HG03469 (cell line): Measurements from ENCODE around the gene AKAP6.

Experiments used
- ATAC-seq: cut with Tn5 transposase; IDR thresholded peaks from one replicate; pipeline ENCODE4 v1.9.1; 2021; ENCODE audit warnings: mild to moderate bottlenecking, moderate library complexity, moderate number of reproducible peaks; ENCODE audit not compliant: unreplicated experiment

AKAP6 gene

DNA sequence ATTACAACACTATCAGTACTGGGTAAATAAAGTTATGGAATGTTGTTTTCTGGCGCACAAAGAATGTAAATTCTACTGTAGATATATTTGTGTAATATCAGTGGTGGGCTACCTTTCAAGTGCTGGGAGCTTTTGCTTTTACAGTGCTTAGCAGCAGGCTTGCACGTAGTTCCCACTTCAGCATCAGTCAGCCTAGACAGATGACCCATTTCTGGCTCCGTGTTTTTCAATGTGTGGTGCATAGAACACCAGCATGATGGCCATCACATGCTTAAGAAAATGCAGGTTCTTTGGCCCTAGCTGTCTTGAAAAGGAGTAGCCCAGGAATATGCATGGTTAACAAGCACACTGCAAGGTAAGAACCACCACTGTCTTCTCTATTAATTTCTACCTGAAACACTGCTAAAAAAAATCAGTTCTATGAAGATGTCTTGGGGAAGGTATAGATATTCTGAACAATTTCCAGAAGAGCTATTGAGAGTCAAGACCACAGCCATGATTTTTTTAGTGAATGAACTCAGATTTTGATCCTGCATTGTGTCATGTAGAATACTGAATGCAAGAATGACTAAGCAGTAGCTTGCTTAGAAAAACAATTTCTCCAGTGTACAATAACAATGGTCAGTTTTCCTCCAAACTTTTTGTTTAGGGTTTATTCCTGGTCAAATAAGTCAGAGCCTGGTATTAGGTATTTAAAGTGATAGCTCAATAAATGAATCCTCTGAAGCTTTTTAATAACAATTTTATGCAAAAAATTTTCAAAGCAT lies 195.7 kb downstream of the AKAP6 start:
- ATAC-seq: no peak

DNA sequence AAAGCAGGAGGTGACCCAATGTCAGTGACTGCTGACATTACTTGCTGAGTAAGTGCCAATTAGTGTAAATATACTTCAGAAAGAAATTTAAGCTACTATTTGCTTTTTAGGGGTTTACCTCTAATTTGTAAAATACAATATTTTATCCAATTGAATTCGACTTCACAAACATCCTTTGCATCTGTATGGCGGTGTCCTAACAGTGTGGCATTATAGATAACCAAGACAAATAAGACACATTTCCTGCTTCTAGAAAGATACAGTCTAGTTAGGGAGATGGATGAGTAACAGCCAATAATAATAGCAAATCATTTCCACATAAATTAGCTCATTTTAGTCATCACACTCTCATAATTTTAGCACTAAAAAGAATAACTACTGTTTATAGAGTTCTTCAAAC lies 196.5 kb downstream of the AKAP6 start:
- ATAC-seq: no peak

DNA sequence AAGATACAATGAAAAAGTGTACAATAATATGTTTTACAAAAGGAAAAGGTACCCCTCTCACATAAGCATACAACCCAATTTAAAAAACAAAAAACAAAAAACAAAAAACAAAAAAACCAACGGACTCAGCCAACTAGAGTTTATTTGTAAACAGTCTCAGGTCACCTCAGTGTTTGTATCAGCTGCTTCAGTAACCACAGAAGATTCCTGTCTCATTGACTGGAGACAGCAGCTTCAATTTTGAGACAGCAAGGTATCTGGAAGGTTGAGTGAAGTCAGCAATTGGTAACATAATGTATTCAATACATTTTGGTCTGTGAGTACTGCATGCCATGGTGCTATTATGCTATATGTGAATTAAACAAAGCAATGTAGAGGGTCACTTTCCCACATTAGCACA lies 201.7 kb downstream of the AKAP6 start:
- ATAC-seq: no peak

DNA sequence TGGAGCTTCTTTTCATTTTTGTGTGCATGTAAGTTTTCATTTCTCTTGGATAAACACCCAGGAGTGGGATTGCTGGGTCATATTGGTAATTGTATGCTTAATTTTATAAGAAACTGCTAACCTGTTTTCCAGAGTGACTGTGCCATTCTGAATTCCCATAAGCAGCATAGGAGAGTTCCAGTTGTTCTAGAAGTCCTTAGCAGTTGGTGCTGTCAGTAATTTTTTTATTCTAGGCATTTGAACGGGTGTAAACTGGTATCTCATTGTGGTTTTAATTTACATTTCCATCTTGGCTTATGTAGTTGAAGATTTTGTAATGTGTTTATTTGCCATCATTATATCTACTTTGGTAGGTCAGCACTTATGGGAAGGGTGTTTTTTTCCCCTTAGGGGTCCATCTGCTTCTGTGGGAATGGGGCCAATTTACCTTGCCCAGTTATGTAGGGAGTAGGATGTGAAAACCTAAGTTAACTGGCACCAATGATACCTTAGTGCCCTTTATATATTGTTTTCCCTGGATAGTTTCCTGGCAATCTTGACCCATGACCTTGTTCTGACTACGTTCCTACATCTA lies 202.9 kb downstream of the AKAP6 start:
- ATAC-seq: no peak

GRCh38 chr14:32534145-32534544 lies 205.0 kb downstream of the AKAP6 start:
- no peak for ATAC-seq

DNA sequence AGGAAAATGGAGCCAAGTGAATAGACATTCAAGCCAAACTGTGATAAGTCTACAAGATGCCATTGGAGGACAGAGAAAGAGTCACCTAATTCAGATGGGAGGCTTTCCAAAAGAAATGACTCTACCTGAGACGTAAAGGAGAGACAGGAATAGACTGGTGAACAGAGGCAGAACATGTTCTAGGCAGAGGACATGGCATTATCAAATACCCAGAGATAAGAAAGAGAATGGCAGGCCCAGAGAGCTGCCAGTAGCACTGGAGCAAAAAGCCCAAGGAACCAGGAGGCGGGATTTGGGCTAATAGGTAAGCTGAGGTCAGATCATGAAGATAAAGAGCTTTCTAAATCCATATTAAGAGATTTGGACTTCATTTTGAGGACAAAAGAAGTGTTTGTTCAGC lies 207.1 kb downstream of the AKAP6 start:
- no peak for ATAC-seq

DNA sequence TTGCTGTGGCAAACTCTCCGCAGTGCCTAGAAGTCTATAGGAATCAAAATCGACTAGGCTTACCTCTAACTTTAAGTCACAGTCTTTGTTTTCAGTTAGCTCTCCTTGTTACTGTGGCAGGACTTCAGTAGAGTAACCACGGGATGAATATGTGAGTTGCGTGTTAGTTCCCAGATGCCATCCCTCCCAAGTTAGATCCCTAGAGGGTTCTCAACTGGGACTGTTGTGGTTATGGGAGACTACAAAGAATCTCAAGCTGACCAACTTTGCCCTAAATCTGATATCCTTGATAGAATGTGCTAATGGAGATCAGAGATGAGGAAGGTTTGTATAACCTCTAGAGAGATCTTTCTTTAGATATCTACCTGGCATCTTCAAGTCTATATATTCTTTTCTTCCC lies 208.1 kb downstream of the AKAP6 start:
- no peak for ATAC-seq

- ATAC-seq: no peak
These were observed 213.4 kb downstream of the AKAP6 start for GRCh38 chr14:32542507-32542906.

DNA sequence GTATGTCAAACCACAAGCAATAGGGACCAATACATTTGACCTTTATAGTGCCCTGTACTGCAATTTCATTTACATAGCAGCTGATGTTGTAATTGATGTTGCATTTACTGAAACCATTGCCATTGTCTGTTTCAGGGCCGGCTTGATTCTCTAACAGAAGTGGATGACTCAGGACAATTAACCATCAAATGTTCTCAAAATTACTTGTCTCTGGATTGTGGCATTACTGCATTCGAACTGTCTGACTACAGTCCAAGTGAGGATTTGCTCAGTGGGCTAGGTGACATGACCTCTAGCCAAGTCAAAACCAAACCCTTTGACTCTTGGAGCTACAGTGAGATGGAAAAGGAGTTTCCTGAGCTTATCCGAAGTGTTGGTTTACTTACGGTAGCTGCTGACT lies 216.0 kb downstream of the AKAP6 start:
- no peak for ATAC-seq

DNA sequence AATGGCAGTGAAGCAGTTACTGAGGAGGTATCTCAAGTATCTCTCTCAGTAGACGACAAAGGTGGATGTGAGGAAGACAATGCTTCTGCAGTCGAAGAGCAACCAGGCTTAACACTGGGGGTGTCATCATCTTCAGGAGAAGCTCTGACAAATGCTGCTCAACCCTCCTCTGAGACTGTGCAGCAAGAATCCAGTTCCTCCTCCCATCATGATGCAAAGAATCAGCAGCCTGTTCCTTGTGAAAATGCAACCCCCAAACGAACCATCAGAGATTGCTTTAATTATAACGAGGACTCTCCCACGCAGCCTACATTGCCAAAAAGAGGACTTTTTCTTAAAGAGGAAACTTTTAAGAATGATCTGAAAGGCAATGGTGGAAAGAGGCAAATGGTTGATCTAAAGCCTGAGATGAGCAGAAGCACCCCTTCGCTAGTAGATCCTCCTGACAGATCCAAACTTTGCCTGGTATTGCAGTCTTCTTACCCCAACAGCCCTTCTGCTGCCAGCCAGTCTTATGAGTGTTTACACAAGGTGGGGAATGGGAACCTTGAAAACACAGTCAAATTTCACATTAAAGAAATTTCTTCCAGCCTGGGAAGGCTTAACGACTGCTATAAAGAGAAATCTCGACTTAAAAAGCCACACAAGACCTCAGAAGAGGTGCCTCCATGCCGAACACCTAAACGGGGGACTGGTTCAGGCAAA lies 216.6 kb downstream of the AKAP6 start:
- no peak for ATAC-seq

GRCh38 chr14:32546246-32546645 lies 217.1 kb downstream of the AKAP6 start:
- ATAC-seq: no peak

- ATAC-seq: no peak
These were observed 223.7 kb downstream of the AKAP6 start for GRCh38 chr14:32552766-32553165.

DNA sequence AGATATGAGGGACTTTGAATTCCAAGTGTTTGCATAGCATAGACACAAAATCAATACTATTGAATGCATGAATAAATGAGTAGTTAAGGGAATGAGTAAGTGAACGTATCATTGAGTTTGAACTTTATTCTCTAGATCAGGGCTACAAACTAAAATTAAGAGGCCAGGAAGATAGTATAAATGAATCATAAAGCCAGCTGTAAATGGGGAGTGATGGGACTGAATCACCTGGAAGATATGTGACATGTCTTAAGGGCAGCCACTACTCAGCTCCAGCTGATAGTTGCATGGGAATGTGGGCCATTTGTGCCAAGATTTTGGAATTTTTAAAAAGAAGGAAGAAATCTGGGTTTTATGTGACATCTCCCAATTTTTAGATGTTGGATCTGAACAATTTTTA lies 229.9 kb downstream of the AKAP6 start:
- ATAC-seq: no peak

GRCh38 chr14:32559590-32559989 lies 230.5 kb downstream of the AKAP6 start:
- no peak for ATAC-seq

- peak; percentile 68 for ATAC-seq
These were observed 231.2 kb downstream of the AKAP6 start for GRCh38 chr14:32560209-32560857.

- no peak for ATAC-seq
These were observed 232.4 kb downstream of the AKAP6 start for GRCh38 chr14:32561520-32561919.

DNA sequence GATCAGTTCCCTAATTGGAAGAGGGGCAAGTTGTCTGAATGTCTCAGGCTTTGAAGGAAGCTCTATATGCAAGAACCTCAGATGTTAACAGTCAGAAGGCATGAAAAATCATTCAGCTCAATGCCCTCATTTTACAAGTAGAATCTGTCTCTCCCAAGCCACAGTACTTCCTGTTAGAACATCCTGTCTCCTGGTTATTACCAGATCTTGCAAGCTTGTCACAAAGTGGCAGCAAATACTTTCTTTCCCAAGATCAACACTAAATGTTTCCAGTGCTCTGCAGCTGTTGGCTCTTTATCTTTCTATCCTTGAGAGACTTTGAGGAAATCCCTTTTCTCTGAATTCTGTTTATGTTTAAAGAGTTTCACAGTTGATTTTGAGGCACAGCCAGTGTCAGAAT lies 235.5 kb downstream of the AKAP6 start:
- ATAC-seq: no peak

- ATAC-seq: no peak
These were observed 236.2 kb downstream of the AKAP6 start for GRCh38 chr14:32565256-32565655.

- ATAC-seq: no peak
These were observed 238.7 kb downstream of the AKAP6 start for GRCh38 chr14:32567543-32568384.

GRCh38 chr14:32571551-32571950 lies 242.5 kb downstream of the AKAP6 start:
- no peak for ATAC-seq
